NCI-H146 (cell line): Measurements from ENCODE around the gene KHDRBS1.
A peak's percentile ranks its signal among the peaks of the same experiment; 100 is the strongest.
"Not testable (repeated sequence)": the region's sequence is repeated elsewhere in the genome, so short reads cannot be mapped to it uniquely, and the experiment has no call there.

Experiments used
- DNase-seq: peaks from one replicate; lab custom pipeline; 2025; lab: John Stamatoyannopoulos, UW

Gene KHDRBS1

DNA sequence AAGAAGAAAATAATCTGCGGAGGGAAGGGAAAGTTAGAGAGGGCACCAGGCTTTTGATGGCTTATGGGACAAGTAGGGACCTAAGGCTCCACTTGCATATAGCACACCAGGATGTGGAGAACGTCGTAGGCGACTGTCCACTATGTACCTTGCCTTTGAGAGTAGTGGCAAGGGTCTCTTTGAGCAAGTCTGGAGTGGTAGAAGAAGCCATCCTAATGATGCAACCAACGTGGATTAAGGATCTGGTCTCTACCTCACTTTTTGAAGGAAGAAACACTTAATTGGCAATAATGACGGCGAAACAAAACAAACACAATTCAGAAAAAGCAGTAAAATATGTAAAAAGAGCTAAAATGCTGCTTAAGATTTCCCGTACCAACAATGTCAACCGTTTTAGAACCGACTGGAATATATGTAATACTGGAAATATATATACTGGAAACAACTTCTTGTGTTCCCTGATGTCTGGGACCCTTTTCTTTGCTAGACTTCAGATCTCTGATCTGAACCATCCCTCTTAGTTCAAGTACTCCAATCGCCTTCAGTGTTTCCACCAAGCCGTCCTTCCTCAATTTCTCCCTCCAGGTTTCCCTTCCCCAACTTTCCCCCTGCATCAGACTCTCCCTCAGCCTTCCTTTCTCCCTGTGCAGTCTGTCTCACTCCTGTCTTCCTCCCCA is 821 bp upstream of the KHDRBS1 start:
- no peak for DNase-seq

DNA sequence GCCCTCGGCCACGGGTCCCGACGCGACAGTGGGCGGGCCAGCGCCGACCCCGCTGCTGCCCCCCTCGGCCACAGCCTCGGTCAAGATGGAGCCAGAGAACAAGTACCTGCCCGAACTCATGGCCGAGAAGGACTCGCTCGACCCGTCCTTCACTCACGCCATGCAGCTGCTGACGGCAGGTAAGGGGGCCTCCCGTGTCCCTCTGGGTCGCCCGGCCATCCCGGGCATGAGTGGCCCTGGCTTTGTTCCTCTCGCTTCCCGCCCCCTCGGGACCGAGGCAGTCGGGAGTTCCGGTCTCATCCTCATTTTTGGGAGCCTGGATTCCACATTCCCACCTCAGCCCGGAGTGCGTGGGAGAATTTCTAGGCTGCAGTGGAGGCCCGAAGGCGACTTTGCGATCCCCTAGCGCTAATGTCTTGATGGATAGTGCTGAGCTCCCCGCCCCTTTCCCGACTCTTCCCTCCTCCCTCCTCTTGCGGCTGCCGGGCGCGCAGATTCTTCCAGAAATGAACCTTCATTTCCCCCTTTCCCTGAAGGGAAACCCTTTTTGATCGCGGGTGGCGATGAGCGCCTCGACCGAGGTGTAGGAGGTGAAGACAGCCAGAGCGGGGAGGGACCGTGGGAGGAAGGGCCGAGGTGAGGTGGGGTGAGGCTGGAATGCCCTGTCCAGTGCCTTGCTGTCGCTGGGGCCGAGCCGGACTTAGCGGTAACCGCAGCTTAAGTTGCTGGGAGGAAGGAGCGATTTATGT is 705 bp downstream of the KHDRBS1 start:
- DNase-seq: peak; percentile 33

DNA sequence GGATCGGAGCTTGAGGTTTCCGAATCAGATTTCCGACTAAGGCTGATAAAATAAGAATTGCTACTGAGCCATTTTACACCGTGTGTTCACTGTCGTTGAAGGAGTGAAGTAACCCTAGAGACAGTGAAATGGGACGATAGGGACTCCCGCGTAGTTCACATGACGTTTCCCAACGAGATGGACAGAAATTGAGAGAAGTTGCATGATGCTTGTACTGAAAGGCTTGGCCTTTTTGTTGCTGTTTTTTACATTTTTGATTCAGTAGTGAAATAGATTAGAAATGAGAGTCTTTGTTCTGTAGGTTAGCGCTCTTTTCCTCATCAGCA is 1.2 kb downstream of the KHDRBS1 start:
- no peak for DNase-seq

DNA sequence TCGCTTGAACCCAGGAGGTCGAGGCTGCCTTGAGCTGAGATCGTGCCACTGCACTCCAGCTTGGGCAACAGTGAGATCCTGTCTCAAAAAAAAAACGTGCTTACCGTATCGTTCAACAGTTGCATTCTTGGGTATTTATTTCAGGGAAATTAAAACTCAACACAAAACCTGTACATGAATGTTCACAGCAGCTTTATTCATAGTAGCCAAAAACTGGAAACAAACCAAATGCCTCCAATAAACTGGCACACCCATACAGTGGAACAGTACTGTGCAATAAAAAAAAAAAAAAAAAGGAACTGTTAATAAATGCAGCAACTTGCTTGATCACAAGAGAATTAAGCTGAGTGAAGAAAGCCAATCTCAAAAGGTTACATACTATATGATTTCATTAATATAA is 6.7 kb downstream of the KHDRBS1 start:
- no peak for DNase-seq

DNA sequence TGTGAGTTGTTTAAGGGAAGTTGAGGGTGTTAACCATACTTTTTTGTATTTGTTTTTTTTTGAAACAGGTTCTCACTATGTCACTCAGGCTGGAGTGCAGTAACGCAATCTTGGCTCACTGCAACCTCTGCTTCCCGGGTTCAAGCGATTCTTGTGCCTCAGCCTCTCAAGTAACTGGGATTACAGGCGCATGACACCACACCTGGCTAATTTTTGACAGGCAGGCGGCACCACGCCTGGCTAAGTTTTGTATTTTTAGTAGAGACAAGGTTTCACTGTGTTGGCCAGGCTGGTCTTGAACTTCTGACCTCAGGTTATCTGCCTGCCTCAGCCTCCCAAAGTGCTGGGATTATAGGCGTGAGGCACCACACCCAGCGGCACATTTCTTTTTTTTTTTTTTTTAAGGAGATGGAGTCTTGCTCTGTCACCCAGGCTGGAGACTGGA is 7.9 kb downstream of the KHDRBS1 start:
- not testable (repeated sequence) for DNase-seq

DNA sequence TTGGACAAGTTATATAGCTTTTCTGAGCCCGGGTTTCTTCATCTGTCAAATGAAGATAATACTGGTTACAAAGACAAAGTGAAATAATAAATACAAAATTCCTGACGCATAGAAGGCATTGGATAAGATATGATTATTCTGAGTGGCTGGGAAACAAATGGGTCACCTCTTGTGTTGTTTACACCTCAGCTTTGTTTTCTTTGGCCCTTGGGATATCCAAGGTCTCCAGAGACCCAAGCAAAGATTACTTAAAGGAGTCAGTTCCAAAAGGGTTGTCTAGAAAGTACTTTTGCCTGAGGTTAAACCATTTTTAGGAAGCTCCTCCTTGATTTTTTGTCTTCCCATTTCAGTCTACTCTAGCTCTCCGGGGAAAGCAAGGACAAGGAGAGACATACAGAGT is 9.7 kb downstream of the KHDRBS1 start:
- DNase-seq: no peak

DNA sequence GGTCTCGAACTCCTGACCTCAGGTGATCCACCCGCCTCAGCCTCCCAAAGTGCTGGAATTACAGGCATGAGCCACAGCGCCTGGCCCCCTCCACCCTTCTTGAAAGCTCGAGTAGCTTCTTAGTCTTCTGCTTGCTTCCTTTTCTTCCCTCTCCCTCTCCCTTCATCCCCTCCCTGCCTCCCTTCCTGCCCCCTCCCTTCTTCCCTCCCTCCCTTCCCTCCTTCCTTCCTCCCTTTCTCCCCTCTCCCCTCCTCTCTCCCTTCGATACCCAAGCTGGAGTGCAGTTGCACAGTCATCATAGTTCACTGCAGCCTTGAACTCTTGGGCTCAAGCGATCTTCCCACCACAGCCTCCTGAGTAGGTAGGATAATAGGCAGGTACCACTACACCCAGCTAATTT is 11.8 kb downstream of the KHDRBS1 start:
- DNase-seq: no peak

DNA sequence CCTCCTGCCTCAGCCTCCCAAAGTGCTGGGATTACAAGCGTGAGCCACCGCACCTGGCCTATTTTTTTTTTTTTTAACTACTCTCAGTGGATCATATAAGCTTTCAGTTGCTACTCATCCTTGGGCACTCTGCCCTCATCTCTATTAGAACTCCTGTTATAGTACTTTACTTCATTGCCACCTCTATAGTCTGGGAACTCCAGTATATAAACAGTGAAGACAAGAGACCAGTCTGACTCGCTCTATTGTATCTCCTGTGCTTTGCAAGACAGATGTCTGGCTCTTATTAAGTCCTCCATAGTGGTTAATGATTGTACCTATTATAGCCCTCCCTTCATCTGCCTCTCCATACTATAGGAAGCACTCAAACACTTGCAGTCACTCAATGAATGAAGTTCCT is 15.1 kb downstream of the KHDRBS1 start:
- no peak for DNase-seq

DNA sequence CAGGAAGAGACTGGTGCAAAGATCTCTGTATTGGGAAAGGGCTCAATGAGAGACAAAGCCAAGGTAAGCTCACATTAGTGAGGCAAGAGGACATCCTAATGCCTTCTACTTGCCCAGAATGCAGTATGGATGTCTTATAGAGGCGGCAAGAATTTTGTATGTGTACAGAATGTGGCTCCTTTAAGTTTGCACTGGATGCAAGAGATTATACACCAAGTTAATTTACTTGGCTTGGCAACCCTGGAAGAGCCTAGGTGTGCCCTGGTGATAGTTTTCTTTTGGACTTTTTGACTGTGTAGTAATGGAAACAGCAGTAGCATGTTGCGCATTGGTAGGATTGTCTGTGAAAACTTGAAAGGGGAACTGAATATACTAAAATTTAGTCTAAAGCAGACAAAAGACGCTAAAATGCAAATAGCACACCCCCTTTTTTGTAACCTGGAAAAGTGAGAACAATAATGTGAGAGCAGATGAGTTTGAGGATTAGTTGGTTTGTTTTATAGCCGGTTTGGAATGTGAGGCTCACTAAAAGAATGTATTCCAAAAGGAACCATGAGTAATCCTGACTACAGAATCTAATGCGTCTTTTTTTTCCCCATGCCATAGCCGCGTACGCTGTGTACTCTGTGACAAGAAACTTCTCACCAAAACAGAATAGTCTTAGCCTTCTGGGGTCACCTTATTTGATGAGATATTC is 18.1 kb downstream of the KHDRBS1 start:
- no peak for DNase-seq

DNA sequence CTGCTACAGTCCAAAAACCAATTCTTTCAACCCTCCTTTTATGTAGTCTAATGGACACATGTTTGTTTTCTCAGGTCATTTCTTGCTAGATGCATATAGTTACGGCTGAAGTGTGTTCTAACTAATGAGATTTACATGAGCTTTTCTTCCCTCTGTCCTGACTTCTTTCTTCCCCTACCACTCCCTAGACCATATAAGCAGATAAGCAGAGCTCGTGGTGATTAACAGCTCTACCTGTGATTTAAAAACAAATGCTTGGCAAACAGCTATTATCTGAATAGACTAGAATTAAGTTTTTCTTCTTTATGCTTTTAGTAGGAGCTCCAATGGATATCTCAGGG is 18.6 kb downstream of the KHDRBS1 start:
- no peak for DNase-seq

DNA sequence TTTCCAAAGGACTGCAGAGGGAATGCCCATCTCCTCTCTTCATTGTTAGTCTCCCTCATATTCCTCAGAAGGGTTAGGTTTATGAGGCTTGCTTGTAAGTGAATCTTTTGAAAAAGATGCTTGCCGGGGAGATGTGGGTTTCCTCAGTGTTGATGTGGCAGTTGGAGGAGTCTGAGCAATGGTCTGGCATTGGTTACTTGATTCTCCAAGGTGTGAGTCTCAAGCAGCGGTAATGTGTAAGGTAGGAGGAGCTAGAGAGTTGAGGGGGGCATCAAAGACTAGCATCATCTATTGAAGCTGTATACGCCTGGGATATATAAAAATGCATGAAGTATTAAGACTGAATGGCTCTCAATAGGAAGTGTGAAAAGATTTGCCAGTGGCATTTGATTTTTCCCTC is 21.5 kb downstream of the KHDRBS1 start:
- DNase-seq: no peak

DNA sequence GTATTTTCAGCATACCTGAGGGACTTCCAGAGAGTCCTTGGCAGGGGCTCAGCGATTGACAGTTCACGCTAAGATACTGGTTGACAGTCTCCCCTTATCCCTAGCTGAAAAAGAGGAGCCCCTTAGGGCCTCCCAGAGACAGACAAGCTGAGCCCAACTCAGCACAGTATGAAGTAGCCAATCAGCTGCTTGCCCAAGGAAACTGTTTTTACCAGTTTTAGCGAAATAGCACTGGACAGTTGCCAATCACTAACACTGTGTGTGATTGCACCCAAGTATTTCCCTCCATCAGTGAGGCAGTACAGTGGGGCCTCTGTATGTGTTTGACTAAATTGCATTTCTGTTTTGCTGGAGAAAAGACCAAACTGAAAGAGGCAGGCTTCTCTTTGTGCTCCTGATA is 27.0 kb downstream of the KHDRBS1 start:
- no peak for DNase-seq

DNA sequence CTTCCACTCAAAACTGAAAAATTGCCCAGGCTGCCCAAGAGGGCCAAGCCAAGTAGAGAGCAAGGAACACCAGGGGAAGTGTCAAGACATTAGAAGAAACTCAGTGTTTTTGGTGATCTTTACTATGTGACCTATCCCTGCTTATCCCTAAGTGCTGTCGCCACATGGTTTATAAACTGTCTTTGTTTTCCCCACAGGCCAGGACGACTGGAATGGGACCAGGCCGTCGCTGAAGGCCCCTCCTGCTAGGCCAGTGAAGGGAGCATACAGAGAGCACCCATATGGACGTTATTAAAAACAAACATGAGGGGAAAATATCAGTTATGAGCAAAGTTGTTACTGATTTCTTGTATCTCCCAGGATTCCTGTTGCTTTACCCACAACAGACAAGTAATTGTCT is 28.7 kb downstream of the KHDRBS1 start:
- no peak for DNase-seq

DNA sequence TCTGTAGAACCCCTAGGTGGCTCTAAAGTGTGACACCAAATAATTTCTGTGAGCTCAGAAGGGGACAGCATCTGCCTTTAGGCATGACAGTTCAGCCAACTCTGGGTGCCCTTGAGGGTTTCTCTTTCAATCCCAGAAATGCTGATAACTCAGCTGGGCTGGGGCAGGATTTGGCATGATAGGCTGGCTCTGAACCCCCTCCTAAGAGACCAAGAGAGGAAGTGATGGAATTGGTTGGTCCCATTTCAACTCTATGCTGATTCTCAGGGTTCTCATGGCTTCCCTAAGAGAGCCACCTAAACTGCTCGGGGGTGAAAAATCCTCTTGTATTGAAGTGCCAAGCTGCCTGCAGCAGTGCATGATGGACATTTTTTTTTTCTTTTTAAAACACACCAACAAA is 30.6 kb downstream of the KHDRBS1 start:
- no peak for DNase-seq

DNA sequence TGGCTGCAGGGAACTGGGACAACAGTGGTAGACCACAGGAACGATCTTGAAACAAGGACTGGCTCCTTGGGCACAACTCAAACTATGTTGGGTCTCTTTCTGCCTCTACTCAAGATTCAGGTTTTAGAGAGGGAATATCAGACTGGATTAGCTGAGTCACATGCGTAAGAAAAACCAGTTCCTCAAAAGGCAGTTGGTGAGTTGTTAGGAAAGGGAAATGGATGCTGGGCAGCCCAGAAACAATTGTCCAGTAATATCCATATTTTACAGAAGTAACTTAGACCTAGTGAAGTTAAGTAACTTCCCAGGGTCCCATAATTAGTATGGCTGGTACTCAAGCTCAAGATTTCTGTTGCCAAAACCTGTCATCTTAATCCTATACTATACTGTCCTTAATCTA is 32.1 kb downstream of the KHDRBS1 start:
- DNase-seq: no peak

DNA sequence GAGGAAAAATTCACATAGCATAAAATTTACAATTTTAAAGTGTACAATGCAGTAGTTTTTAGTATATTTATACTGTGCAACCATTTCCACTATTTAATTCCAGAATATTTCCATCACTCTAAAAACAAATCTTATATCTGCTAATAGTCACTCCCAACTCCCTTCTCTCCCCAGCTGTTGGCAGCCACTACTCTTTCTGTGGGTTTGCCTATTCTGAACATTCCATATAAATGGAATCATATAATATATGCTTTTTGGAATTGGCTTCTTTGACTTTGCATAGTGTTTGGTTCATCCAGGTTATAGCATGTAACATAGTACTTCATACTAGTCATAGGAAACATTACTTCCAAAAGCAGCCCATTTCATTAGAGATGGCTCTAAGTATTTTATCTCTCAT is 34.0 kb downstream of the KHDRBS1 start:
- no peak for DNase-seq

DNA sequence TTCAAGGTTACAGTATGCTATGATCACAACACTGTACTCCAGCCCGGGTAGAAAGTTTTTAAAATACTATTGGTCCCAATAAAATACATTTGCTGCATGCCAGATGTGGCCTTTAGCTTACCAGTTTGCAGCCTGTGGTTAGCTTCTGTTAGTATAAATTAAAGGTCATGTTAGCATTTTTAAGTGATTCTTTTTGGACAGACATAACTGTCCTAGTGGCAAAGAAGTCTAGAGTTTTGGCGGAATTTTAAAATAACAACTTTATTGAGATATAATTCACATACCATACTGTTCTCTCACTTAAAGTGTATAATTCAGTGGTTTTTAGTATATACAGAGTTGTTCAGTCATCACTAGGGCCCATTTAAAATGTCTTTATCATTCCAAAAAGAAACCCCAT is 34.8 kb downstream of the KHDRBS1 start:
- no peak for DNase-seq

DNA sequence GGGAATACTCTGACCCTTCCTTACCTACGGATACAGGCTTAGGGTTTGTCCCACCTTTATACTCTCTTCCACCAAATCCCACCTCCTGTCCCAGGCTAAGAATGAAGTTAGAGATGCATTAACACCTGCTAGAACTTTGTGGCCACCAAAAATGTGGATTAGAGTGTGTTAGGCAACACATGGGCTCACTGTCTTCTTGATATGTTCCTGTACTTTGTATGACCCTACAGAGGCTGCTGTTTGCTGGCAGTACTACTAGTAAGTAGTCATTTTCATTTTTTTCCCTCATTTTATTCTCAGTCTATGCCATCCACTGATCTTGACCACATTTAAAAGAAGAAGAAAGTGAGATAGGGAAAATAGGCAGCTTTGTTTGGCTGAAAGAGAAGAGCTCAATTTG is 38.0 kb downstream of the KHDRBS1 start:
- DNase-seq: no peak

DNA sequence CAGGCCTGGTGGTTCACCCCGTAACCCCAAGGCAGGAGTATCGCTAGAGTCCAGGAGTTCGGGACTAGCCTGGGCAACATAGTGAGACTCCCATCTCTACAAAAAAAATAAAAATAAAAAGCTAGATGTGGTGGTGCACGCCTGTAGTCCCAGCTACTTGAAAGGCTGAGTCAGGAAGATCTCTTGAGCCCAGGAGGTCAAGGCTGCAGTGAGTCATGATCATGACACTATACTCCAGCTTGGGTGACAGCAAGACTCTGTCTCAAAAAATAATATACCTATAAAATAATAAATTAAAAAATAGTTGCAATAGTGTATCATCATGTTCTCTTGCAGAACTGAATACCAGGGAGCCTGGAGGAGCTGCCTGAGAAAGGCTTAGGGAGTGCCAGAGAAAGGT is 39.2 kb downstream of the KHDRBS1 start:
- DNase-seq: no peak

DNA sequence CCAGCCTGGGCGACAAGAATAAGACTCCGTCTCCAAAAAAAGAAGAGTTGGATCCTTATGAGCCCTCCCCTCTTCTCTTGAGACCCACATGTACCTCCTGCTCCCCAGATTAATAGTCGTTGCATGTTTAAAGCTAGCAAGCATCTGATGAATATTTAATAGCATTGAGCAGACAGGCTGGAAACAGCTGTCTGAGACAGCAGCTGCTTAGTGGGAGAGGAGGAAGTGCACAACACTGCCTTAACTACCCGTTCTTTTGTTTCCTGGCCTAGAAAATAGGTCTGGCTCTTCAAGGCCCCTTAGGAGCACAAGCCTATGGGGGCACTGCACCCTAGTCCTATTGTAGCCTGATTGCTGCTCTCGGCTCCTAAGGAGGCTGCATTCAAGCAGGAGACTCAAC is 41.7 kb downstream of the KHDRBS1 start:
- DNase-seq: no peak

DNA sequence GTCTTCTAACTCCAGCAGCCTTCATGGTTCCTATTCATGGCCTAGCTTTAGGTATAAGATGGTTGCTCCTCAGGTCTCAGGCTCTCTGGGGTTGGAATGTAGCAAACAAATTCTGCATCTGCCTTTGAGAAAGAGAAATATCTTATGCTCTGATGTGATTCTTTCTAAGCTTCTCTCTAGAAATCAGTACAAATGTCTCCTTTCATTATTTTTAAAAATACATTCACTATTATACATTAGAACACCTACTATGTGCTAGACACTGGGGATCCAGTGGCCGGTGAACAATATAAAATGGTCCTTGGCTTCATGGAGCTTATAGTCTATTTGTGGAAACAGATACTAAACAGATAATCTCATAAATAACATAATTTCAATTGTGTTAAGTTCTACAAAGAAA is 42.9 kb downstream of the KHDRBS1 start:
- no peak for DNase-seq

DNA sequence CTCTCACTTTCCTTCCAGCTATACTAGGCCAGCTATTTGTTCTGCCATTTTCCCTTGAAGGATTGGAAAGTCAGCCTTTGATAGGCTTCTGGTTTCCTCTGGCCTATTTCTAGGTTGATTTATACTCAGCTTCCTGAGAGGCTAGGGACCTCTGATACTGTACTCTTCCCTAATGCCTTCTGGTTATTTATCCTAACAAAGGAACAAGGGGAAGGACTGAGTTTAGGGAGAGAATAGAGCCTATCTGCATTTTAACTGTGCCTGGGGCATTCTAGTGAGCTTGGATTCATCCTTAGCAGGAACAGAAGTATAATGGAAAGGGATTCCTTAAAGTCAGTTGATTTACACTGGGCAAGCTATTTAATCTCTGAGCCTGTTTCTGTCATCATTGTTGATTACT is 47.2 kb downstream of the KHDRBS1 start:
- no peak for DNase-seq

DNA sequence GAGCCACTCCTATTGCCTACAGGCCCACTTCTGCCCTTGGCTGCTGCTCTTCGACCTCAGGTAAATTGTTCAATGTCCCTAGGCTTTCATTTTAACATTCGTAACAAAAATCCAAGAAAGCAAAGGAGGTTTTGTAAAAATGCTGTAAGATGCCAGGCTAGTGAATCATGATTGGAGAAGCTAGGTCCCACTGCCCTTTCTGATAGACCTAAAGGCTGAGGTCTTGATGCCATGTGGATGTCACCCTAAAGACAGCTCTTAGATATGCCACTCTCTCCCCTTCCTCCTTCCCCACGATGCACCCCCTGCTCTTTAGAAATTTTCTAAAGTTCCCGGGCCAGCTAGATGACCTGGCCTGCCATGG is 49.2 kb downstream of the KHDRBS1 start:
- DNase-seq: no peak

DNA sequence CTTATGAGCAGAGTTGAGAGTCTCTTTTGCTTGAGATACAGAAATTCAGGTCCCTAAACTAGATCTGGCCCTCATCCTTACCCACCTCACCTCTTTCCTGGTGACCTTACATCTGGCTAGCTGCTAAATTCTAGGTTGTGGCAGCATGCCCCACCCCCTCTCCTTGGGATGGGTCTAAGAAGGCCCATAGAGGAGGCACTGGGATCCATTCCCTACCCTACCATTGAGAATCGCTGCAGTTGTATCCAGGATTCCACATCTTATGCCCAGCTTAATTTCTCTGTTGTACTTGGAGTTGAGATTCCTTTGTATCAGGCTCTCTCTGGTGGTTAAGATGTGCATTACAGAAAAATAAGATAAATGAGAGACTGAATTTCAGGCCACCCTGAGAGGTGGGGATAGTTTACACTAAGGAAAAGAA is 49.6 kb downstream of the KHDRBS1 start:
- peak; percentile 6 for DNase-seq
